MM.1S (cell line): ENCODE data around the gene ZFAND6.

Experiments used
- DNase-seq: peaks from one replicate; pipeline ENCODE4 v3.0.0-alpha.2; 2015
- H2AFZ ChIP-seq: fragments of 300-600 bp; sonication (generic); 2 replicates; pipeline ENCODE4 v1.6.0; 2016; ENCODE audit warnings: antibody characterized with exemption, low read length
- H3F3A ChIP-seq: fragments of 300-600 bp; sonication (generic); 2 replicates; pipeline ENCODE4 v1.6.1; 2016; ENCODE audit warnings: mild to moderate bottlenecking, antibody characterized with exemption, low read length, moderate library complexity, mixed read lengths; ENCODE audit not compliant: insufficient read depth
- H3K27ac ChIP-seq: fragments of 300-600 bp; sonication (generic); 2 replicates; pipeline ENCODE4 v1.5.1; 2016; ENCODE audit warnings: mild to moderate bottlenecking, low read length
- H3K27me3 ChIP-seq: fragments of 300-600 bp; sonication (generic); replicated peaks from 2 replicates; pipeline ENCODE4 v1.6.0; 2016; ENCODE audit warnings: low read length; ENCODE audit not compliant: insufficient read depth
- H3K36me3 ChIP-seq: fragments of 300-600 bp; sonication (generic); replicated peaks from 2 replicates; pipeline ENCODE4 v1.6.1; 2016; ENCODE audit warnings: mild to moderate bottlenecking, low read length, mixed read lengths; ENCODE audit not compliant: insufficient read depth
- H3K4me1 ChIP-seq: fragments of 300-600 bp; sonication (generic); 2 replicates; pipeline ENCODE4 v1.6.1; 2016; ENCODE audit warnings: low read length, mixed read lengths
- H3K4me2 ChIP-seq: fragments of 300-600 bp; sonication (generic); 2 replicates; pipeline ENCODE4 v1.6.0; 2016; ENCODE audit warnings: low read depth, low read length
- H3K4me3 ChIP-seq: fragments of 300-600 bp; sonication (generic); 2 replicates; pipeline ENCODE4 v1.5.1; 2016; ENCODE audit warnings: low read length, mixed read lengths
- H3K79me2 ChIP-seq: fragments of 300-600 bp; sonication (generic); 2 replicates; pipeline ENCODE4 v1.6.1; 2016; ENCODE audit warnings: mixed run types, low read length, mixed read lengths
- H3K9ac ChIP-seq: fragments of 300-600 bp; sonication (generic); 2 replicates; pipeline ENCODE4 v1.6.1; 2016; ENCODE audit warnings: low read length, mixed read lengths
- H3K9me2 ChIP-seq: fragments of 300-600 bp; sonication (generic); replicated peaks from 2 replicates; pipeline ENCODE4 v1.6.1; 2016; ENCODE audit warnings: mild to moderate bottlenecking, low read length, mixed read lengths; ENCODE audit not compliant: insufficient read depth
- H3K9me3 ChIP-seq: fragments of 300-600 bp; sonication (generic); replicated peaks from 2 replicates; pipeline ENCODE4 v1.6.1; 2016; ENCODE audit warnings: mild to moderate bottlenecking, low read length, mixed read lengths; ENCODE audit not compliant: insufficient read depth
- H4K20me1 ChIP-seq: fragments of 300-600 bp; sonication (generic); 2 replicates; pipeline ENCODE4 v1.6.1; 2016; ENCODE audit warnings: mild to moderate bottlenecking, low read length, moderate library complexity, mixed read lengths; ENCODE audit not compliant: insufficient read depth
- CTCF ChIP-seq: fragments of 300-600 bp; sonication (generic); IDR thresholded peaks from 2 replicates; pipeline ENCODE4 v1.5.1; 2016; ENCODE audit warnings: antibody characterized with exemption, low read length, mixed read lengths
- EZH2 ChIP-seq: fragments of 300-600 bp; sonication (generic); optimal IDR thresholded peaks from 2 replicates; pipeline ENCODE3; 2017; ENCODE audit warnings: low read depth, mild to moderate bottlenecking, antibody characterized with exemption, low read length, mixed read lengths
- EZH2phosphoT487 ChIP-seq: fragments of 300-600 bp; sonication (generic); IDR thresholded peaks from 2 replicates; pipeline ENCODE4 v1.6.1; 2018; ENCODE audit warnings: antibody characterized with exemption, low read length

ZFAND6 gene

GRCh38 chr15:80157215-80157614 lies 97.7 kb downstream of the ZFAND6 start:
- Histone ChIP-seq H3K9me3 (no peaks in the 10 kb centered on the region), H3F3A (peaks cover 17% of the 10 kb centered on the region; the same call in 1 of the 2 replicates), H2AFZ (no peak overlapping the region), H3K9ac (no peak overlapping the region), H3K79me2 (peaks cover 20% of the 10 kb centered on the region), H3K27me3 (no peaks in the 10 kb centered on the region), H3K4me3 (no peak overlapping the region), H3K4me2 (no peak overlapping the region), H3K36me3 (no peaks in the 10 kb centered on the region), H3K9me2 (no peaks in the 10 kb centered on the region), H4K20me1 (no peaks in the 10 kb centered on the region), H3K27ac (no peak overlapping the region), H3K4me1 (peaks cover 29% of the 10 kb centered on the region)
- TF ChIP-seq CTCF (no peak), EZH2 (no peak)
- no peak for DNase-seq

- Histone ChIP-seq H3K27ac (no peak overlapping the region), H3K9ac (no peak overlapping the region), H3K79me2 (peaks cover 13% of the 10 kb centered on the region), H2AFZ (no peak overlapping the region), H3K9me2 (no peaks in the 10 kb centered on the region), H4K20me1 (no peaks in the 10 kb centered on the region), H3K9me3 (no peaks in the 10 kb centered on the region), H3K27me3 (no peaks in the 10 kb centered on the region), H3K36me3 (no peaks in the 10 kb centered on the region), H3K4me2 (no peak overlapping the region), H3K4me3 (no peak overlapping the region), H3K4me1 (peaks cover 23% of the 10 kb centered on the region), H3F3A (peaks cover 10% of the 10 kb centered on the region; the same call in 1 of the 2 replicates)
- DNase-seq = no peak
- no peak for TF ChIP-seq CTCF
Observed at GRCh38 chr15:80159301-80159700, 99.8 kb downstream of the ZFAND6 start.

- H3F3A ChIP-seq = peaks cover 10% of the 10 kb centered on the region; the same call in 1 of the 2 replicates
- no peaks in the 10 kb centered on the region for H3K27me3 ChIP-seq
- TF ChIP-seq EZH2phosphoT487 = no peak
- no peak for TF ChIP-seq EZH2
- no peak for TF ChIP-seq CTCF
- H3K4me2 ChIP-seq = no peak overlapping the region
- DNase-seq = no peak
- H3K4me3 ChIP-seq = no peak overlapping the region
- H4K20me1 ChIP-seq = no peaks in the 10 kb centered on the region
- H3K36me3 ChIP-seq = no peaks in the 10 kb centered on the region
- peak overlapping the region; percentile 69 for H2AFZ ChIP-seq
- H3K4me1 ChIP-seq = peaks cover 20% of the 10 kb centered on the region
- peak overlapping the region; percentile 76; the same call in 1 of the 2 replicates for H3K27ac ChIP-seq
- no peaks in the 10 kb centered on the region for H3K9me3 ChIP-seq
- no peaks in the 10 kb centered on the region for H3K9me2 ChIP-seq
- no peak overlapping the region for H3K9ac ChIP-seq
- peaks cover 6% of the 10 kb centered on the region for H3K79me2 ChIP-seq
Observed at GRCh38 chr15:80159811-80160569, 100.5 kb downstream of the ZFAND6 start.
